Glomerular visceral epithelial cell (primary cell): ENCODE data around the gene VSNL1.

Experiments
- DNase-seq: peaks from one replicate; pipeline ENCODE4 v3.0.0-alpha.2; 2016; ENCODE audit errors: extremely low spot score

Gene VSNL1

DNA sequence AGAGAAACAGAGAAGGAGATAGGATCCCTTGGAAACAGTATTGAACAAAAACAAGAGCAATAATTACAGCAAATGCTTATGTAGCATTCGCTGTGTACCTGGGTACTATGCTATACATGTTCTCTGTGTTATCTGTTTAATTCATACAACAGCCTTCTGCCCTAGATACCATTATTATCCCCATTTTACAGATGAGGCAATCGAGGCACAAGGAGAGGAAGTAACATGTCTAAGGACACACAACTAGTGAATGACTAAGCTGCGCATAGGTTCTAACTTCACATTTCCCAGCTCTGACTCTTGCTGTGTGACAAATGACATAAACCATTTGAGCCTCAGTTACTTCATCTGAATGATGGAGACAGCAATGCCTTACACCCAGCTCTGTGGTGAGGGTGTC lies 70.5 kb downstream of the VSNL1 start:
- DNase-seq = no peak

DNA sequence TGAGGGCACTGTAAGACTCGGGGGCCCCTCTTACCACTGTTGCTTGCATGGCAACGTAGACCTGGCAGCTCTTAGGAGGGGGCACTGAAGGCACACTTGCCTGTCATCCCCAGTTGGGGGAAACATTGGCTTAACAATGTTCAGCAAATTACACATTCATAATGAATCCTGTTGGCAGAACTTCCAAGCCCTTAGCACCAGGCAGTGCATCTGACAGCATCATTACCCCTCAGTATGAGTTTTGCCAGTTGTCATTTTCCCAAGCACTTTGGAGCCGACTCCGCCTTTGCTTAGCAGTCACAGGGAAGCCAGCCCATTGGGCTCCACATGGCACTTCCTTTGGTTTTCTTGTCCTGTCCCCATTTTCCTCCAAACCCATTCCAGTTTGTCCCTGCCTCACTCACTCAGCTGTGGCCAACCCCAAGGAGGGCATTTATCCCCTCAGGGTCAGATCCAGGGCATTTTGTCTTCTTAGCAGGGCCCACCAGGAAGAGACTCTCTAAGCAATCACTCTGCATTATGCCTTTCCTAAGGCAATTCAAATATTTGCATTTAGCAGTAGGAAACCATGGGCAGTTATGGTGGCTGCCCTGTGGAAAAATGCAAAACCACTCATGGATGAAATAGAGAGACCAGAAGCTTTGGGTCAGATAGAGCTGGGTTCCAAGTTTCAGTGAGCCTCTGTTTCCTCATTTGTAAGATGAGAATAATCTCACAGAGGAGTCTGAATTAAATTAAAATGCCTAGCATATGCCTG lies 73.9 kb downstream of the VSNL1 start:
- DNase-seq = no peak

GRCh38 chr2:17615147-17615546 lies 74.7 kb downstream of the VSNL1 start:
- no peak for DNase-seq

DNA sequence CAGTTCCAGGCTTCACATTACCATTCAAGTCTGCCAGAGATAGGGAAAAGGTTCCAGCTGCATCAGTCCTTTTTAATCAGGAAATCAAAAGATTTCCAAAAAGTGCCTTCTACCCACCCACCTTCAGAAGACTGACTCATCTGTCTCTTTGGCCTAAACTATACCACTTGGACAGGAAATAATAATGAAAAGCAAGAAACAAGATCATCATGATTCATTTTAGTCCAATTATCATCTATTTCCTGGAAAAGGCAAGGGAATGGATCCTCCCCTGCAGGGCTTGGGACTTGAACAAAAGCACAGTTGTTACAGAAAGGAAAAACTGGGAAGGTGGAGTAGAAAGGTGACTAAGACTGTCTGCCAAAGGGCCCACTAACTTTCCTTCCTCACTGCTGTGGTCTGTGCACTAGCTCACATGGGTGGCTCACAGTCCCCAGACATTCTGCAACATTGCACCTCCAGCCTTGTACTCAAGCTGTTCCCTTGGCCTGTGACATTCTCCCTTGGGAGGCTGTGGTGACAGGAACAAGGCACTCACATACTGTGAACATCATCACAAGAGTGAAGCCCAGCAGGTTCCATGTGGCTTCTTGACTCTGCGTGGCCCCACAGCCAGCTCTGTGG lies 75.3 kb downstream of the VSNL1 start:
- no peak for DNase-seq

GRCh38 chr2:17616405-17616804 lies 75.9 kb downstream of the VSNL1 start:
- DNase-seq = no peak

- no peak for DNase-seq
Observed at GRCh38 chr2:17617516-17617915, 77.0 kb downstream of the VSNL1 start.

GRCh38 chr2:17617955-17618354 lies 77.5 kb downstream of the VSNL1 start:
- DNase-seq = no peak

- no peak for DNase-seq
Observed at GRCh38 chr2:17620280-17620679, 79.8 kb downstream of the VSNL1 start.

GRCh38 chr2:17620841-17621240 lies 80.3 kb downstream of the VSNL1 start:
- DNase-seq = no peak

DNA sequence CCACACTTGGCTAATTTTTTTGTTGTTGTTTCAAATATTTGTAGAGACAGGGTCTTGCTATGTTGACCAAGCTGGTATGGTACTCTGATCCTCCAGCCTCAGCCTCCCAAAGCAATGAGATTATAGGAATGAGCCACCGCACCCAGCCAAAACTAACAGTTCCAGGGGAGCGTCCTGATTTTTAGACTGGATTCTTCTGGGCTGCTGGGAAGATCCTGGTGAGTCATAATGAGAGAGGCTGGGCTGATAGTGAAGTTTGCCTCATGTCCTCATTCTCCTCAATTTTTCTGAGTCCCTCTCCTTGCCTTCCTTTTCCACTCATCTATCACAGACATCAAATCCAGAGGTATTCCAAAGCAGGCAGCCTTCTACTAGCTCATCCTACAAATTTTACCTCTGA lies 81.3 kb downstream of the VSNL1 start:
- DNase-seq = no peak

GRCh38 chr2:17625446-17625845 lies 85.0 kb downstream of the VSNL1 start:
- DNase-seq = no peak

DNA sequence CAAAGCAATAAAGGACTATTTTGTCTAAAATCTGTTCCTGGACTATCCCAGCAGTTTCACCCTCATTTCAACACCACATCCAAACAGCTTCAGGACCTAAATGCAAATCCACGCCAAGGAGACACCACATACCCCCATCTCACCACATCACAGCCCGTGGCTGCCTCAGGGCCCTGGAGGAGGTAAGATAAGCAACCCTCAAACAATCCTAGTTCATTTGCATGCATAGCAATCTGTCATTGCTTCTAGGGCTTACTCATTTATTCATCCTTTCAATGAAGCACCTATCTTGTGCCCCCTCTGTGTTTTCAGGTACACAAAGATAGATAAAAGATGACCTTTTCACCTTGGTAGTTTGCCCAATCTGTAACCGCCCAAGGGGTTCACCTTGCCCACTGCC lies 86.5 kb downstream of the VSNL1 start:
- DNase-seq = no peak

DNA sequence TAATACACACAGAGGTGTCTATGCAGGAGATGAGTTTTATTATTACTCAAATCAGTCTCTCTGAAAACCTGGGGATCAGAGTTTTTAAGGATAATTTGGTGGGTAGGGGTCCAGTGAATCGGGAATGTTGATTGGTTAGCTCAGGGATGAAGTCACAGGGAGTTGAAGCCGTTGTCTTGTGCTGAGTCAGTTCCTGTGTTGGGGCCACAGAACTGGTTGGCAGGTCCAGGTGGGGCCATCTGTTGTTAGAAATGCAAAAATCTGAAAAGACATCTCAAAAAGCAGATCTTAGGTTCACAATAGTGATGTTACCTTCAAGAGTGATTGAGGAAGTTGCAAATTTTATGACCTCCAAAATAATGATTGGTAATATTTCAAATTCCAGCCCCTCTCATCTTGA lies 86.9 kb downstream of the VSNL1 start:
- DNase-seq = no peak

GRCh38 chr2:17628349-17629261 lies 88.1 kb downstream of the VSNL1 start:
- DNase-seq = peak; percentile 35

- DNase-seq = no peak
Observed at GRCh38 chr2:17630089-17630488, 89.6 kb downstream of the VSNL1 start.

DNA sequence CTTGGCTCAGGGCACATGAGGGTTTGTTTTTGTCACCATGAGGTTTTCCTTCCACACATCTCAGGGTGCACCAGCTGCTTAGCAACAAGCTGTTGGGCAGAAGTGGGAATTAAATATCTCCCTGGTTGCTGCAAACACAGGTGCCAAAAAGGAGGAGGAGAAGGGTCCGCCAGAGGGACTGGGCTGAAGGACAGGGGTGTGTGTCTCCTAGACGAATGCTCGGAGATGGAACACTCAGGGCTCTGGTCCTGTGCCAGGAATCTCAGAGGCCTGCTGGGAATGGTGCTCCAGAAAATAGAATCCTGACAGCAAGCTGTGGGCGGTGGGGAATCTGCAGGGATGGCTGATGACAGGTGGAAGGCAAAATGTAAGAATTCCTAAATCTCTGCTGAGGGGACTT lies 94.5 kb downstream of the VSNL1 start:
- DNase-seq = no peak

- no peak for DNase-seq
Observed at GRCh38 chr2:17636257-17636656, 95.8 kb downstream of the VSNL1 start.

- DNase-seq = no peak
Observed at GRCh38 chr2:17637131-17637906, 96.8 kb downstream of the VSNL1 start.

- DNase-seq = no peak
Observed at GRCh38 chr2:17638196-17638743, 97.8 kb downstream of the VSNL1 start.

DNA sequence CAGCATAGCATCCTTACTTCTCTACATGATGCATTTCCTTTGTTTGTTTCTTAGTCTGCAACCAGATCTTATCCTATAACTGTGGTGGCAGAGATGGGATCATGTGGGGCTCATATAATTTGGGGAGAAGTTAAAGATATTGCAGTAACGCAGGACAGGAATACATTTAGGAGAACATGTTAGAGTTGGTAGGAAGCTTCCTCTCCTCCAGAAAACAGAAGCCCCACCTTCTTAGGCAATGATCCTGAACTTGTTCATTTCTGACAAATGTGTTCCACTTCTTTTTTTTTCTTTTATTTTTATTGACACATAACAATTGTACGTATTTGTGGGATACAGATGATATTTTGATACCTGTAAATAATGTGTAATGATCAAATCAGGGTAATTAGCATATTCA lies 99.9 kb downstream of the VSNL1 start:
- DNase-seq = no peak

GRCh38 chr2:17643031-17643615 lies 102.6 kb downstream of the VSNL1 start:
- DNase-seq = peak; percentile 79
